HepG2 (cell line): ENCODE measurements around the gene TNFAIP3. TPM values are rescaled to one million over a fixed set of nuclear protein-coding genes. Genes with fewer than 3 reads are reported as not detected.

Experiments used
- ATAC-seq: fragments of 200-7000 bp; cut with Tn5 transposase; 3 replicates; pipeline ENCODE4 v1.9.1; 2020; ENCODE audit warnings: mild to moderate bottlenecking, moderate library complexity
- BruUV-seq: library from RNA; stranded (reverse); fragments of 400-500 nt; replicated peaks from 2 replicates; lab custom pipeline; 2021; lab: Mats Ljungman, UMichigan
- CTCF ChIA-PET: fragments of 300-600 bp; formaldehyde crosslinking; extraction: SDS; loops from one replicate; lab custom pipeline; 2021; ENCODE audit warnings: low total read pairs, inconsistent platforms, low intra/inter-chr PET ratio; lab: Yijun Ruan, JAX
- POLR2A ChIA-PET: fragments of 350-600 bp; sonication (Branson Sonifier 250); formaldehyde crosslinking; loops from one replicate; lab custom pipeline; 2020; ENCODE audit warnings: antibody characterized with exemption, inconsistent platforms; lab: Yijun Ruan, JAX
- DNase-seq: peaks from one replicate; pipeline ENCODE4 v3.0.0-alpha.2; 2015; ENCODE audit warnings: low spot score
- FAIRE-seq: peaks from 3 replicates; lab custom pipeline; 2011; peaks lifted over from hg19 to GRCh38; lab: Jason Lieb, UNC
- H2AFZ ChIP-seq: one replicate; pipeline ENCODE4 v1.6.1; 2011; ENCODE audit warnings: low read length, inconsistent platforms
- H3K27ac ChIP-seq: fragments of 300-600 bp; 3 replicates; pipeline ENCODE4 v1.8.0; 2011; ENCODE audit warnings: mixed run types, mild to moderate bottlenecking, mixed read lengths, low read length, inconsistent platforms; ENCODE audit not compliant: insufficient read depth; ENCODE audit errors: extremely low read length
- H3K27me3 ChIP-seq, 2 experiments: fragments of 200-600 bp in 1 of 2; 2 replicates in 1 of 2; 3 replicates in 1 of 2; pipeline versions ENCODE4 v1.6.0 to v1.8.0; 2011; ENCODE audit warnings: low read length in 2 of 2, mild to moderate bottlenecking in 2 of 2, moderate library complexity in 2 of 2, inconsistent platforms in 1 of 2; ENCODE audit not compliant: insufficient read depth in 2 of 2, control insufficient read depth in 1 of 2
- H3K36me3 ChIP-seq, 2 experiments: fragments of 200-600 bp in 1 of 2; replicated peaks in 1 of 2; 2 replicates in 1 of 2; 3 replicates in 1 of 2; pipeline versions ENCODE4 v1.5.1 to v1.8.0; 2011; ENCODE audit warnings: low read length in 2 of 2, inconsistent platforms in 1 of 2; ENCODE audit not compliant: insufficient read depth in 2 of 2, control insufficient read depth in 1 of 2
- H3K4me1 ChIP-seq: 2 replicates; pipeline ENCODE4 v1.5.1; 2012; ENCODE audit warnings: low read length, inconsistent platforms; ENCODE audit not compliant: insufficient read depth
- H3K4me2 ChIP-seq: 2 replicates; pipeline ENCODE4 v1.6.0; 2011; ENCODE audit warnings: low read depth, low read length, inconsistent platforms
- H3K4me3 ChIP-seq, 3 experiments: fragments of 200-600 bp in 1 of 3; sonication (generic), shearing (Covaris generic) in 1 of 3; replicated peaks in 1 of 3; 2 replicates each; pipeline ENCODE4 v1.5.1; 2011 to 2016; ENCODE audit warnings: low read length in 3 of 3, inconsistent platforms in 2 of 3, low read depth in 2 of 3, mild to moderate bottlenecking in 2 of 3, control low read depth in 1 of 3, mixed read lengths in 1 of 3; ENCODE audit not compliant: insufficient read depth in 1 of 3
- H3K79me2 ChIP-seq: one replicate; pipeline ENCODE4 v1.6.1; 2011; ENCODE audit warnings: low read length, inconsistent platforms; ENCODE audit not compliant: insufficient read depth
- H3K9ac ChIP-seq: 2 replicates; pipeline ENCODE4 v1.6.0; 2011; ENCODE audit warnings: mild to moderate bottlenecking, low read depth, low read length, inconsistent platforms; ENCODE audit not compliant: insufficient read depth
- H3K9me3 ChIP-seq: 2 replicates; pipeline ENCODE4 v1.5.1; 2012; ENCODE audit warnings: mild to moderate bottlenecking, low read length
- H4K20me1 ChIP-seq: 2 replicates; pipeline ENCODE4 v1.6.0; 2011; ENCODE audit warnings: inconsistent platforms, mild to moderate bottlenecking, low read length, moderate library complexity; ENCODE audit not compliant: insufficient read depth
- ATF7 ChIP-seq, 2 experiments: fragments of 450-650 bp in 1 of 2; sonication (generic) in 1 of 2; formaldehyde crosslinking in 1 of 2; IDR thresholded peaks; 2 replicates each; pipeline versions ENCODE4 v1.4.0 to v1.6.1; 2016 to 2020; ENCODE audit warnings: antibody characterized with exemption in 1 of 2, mild to moderate bottlenecking in 1 of 2, missing genetic modification reagents in 1 of 2
- CEBPB ChIP-seq: IDR thresholded peaks from 2 replicates; pipeline ENCODE4 v1.6.1; 2011; ENCODE audit warnings: low read depth, low read length, improper control_type of control experiment, borderline replicate concordance
- CEBPG ChIP-seq: IDR thresholded peaks from 2 replicates; pipeline ENCODE4 v1.6.1; 2016
- FOSL2 ChIP-seq: sonication (generic); formaldehyde crosslinking; IDR thresholded peaks from 2 replicates; pipeline ENCODE4 v1.4.0; 2020; ENCODE audit warnings: missing genetic modification reagents
- GATAD2A ChIP-seq: IDR thresholded peaks from 2 replicates; pipeline ENCODE4 v1.6.1; 2016
- GTF2F1 ChIP-seq: fragments of 150-350 bp; IDR thresholded peaks from 2 replicates; pipeline ENCODE4 v1.6.1; 2014; ENCODE audit warnings: low read length
- KLF11 ChIP-seq: IDR thresholded peaks from 2 replicates; pipeline ENCODE4 v1.6.1; 2016; ENCODE audit warnings: missing compliant biosample characterization
- MBD4 ChIP-seq: IDR thresholded peaks from 2 replicates; pipeline ENCODE4 v1.6.1; 2012; ENCODE audit warnings: low read length, inconsistent platforms, borderline replicate concordance
- RFX5 ChIP-seq: IDR thresholded peaks from 2 replicates; pipeline ENCODE4 v1.6.1; 2011; ENCODE audit warnings: low read depth, low read length, improper control_type of control experiment
- SALL1 ChIP-seq: sonication (generic); formaldehyde crosslinking; IDR thresholded peaks from 2 replicates; pipeline ENCODE4 v1.8.0; 2022; ENCODE audit warnings: mild to moderate bottlenecking, missing genetic modification reagents
- ZNF12 ChIP-seq: sonication (generic); formaldehyde crosslinking; IDR thresholded peaks from 2 replicates; pipeline ENCODE4 v1.5.0; 2020; ENCODE audit warnings: missing genetic modification reagents
- ZNF263 ChIP-seq: sonication (generic); formaldehyde crosslinking; IDR thresholded peaks from 2 replicates; pipeline ENCODE4 v1.4.0; 2020; ENCODE audit warnings: missing genetic modification reagents
- ZNF546 ChIP-seq: sonication (generic); formaldehyde crosslinking; conservative IDR thresholded peaks from 2 replicates; pipeline ENCODE4 v1.8.1; 2023; ENCODE audit warnings: mild to moderate bottlenecking, missing genetic modification reagents
- ZNF644 ChIP-seq: IDR thresholded peaks from 2 replicates; pipeline ENCODE4 v1.6.1; 2016; ENCODE audit warnings: low read depth
- ZNF670 ChIP-seq: sonication (generic); formaldehyde crosslinking; IDR thresholded peaks from 2 replicates; pipeline ENCODE4 v1.8.0; 2022; ENCODE audit warnings: mild to moderate bottlenecking, missing genetic modification reagents, borderline replicate concordance
- WGBS: methylation state at CpG from one replicate; pipeline ENCODE4 v1.1.6; 2017; ENCODE audit warnings: low lambda C conversion rate; 5-methylcytosine and 5-hydroxymethylcytosine counted together
- in situ Hi-C: cut with HindIII; loops from 2 replicates; pipeline ENCODE4 v1.10.0; 2017; ENCODE audit warnings: low pct_unique_long_range_greater_than_20kb; ENCODE audit not compliant: extremely low pct_ligation_motif_present
- intact Hi-C: fragments of 100-400 bp; cut with micrococcal nuclease; formaldehyde crosslinking; loops from one replicate; pipeline ENCODE4 v1.10.0; 2022; ENCODE audit not compliant: unreplicated experiment
- polyA plus RNA-seq, 8 experiments: library from polyadenylated mRNA; depleted of rRNA in 3 of 8; stranded (reverse) in 7 of 8; unstranded in 1 of 8; fragments of >200 nt; fragmentation: Illumina TruSeq in 4 of 8; extraction: Trizol in 4 of 8; gene quantifications; 2 replicates each; pipeline versions ENCODE4 v1.2.1 to v1.2.3, GENCODE V29; 2011 to 2016; ENCODE audit warnings: low read depth in 4 of 8, missing spikeins in 1 of 8, mixed read lengths in 1 of 8; ENCODE audit not compliant: insufficient read depth in 1 of 8
- total RNA-seq, 5 experiments: library from RNA; depleted of rRNA; stranded (reverse); fragments of >200 nt; fragmentation: Illumina TruSeq; extraction: Trizol; gene quantifications; 2 replicates each; pipeline ENCODE4 v1.2.3, GENCODE V29; 2016; ENCODE audit warnings: low read depth in 1 of 5
- TF ChIP-seq, protein P1 (sequence below): IDR thresholded peaks from 2 replicates; pipeline ENCODE4 v1.6.1; 2012; ENCODE audit warnings: low read depth, low read length, improper control_type of control experiment
- TF ChIP-seq, protein P2 (sequence below), 2 experiments: fragments of 450-650 bp in 1 of 2; sonication (generic) in 1 of 2; formaldehyde crosslinking; IDR thresholded peaks; 2 replicates each; pipeline versions ENCODE4 v1.5.0 to v1.8.0; 2020 to 2022; ENCODE audit warnings: mild to moderate bottlenecking in 1 of 2, missing genetic modification reagents in 1 of 2
- TF ChIP-seq, protein P3 (sequence below): sonication (generic); formaldehyde crosslinking; IDR thresholded peaks from 2 replicates; pipeline ENCODE4 v1.4.0; 2020; ENCODE audit warnings: missing genetic modification reagents

The TNFAIP3 gene
- total and polyA plus RNA-seq, 2 of the 13 experiments (the other 11 are each of a cell fraction or from before 2014, with no cell fraction given), result 28.2 to 47.1 TPM

DNA sequence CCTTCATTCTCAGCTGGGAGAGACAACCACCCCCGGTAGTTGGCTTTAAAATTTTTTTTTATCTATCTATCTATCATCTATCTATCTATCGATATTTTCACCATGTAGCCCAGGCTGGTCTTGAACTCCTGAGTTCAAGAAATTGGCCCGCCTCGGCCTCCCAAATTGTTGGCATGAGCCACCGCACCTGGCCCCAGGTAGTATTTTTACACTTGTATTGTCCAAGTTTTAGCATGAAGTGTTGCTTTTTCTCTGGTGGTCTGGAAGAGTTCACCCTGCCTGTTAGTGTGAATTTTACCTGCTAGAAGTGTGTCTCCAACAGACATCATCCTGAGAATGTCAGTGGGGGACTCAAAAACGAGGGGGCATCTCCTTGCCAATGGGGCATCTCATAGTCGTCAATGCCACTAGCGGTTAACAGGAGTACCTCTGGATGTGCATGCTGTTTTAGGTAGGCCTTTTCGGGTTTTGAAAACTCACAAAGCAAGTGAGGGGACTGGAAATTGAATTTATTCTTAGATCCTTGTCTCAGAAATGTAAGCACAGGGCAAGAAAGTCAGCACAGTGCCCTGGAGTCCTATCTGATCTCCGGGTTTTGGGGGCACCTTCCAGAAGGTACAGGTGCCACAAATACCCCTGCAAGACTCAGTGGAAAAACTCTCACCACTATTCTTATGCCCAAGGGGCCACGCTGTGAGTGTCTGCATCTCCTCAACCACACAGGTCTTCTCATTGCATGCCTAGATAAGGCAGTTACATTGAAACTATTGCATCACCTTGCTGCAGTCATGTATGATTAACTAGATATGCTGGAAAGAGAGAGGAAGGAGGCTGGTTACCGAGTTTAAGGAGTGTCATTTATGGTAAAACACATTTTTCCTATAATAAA is 37.1 kb downstream of the TNFAIP3 start:
- CTCF ChIA-PET, result no interaction called here
- H2AFZ ChIP-seq, result no peak overlapping the region

More for the DNA sequence above, 37.1 kb downstream of the TNFAIP3 start:
- H3K27ac ChIP-seq, result no peak overlapping the region
- 55% methylated on average over 12 of the region's 12 CpGs for WGBS
- in situ Hi-C loops (no loop called here), intact Hi-C loops (no loop called here)
- DNase-seq (peak; percentile 30), ATAC-seq (peak; percentile 81), FAIRE-seq (no peak)
- H3K4me3 ChIP-seq, result no peak overlapping the region
- POLR2A ChIA-PET, result no interaction called here
- no peaks in the 10 kb centered on the region for H3K9me3 ChIP-seq
- no peaks in the 10 kb centered on the region for H3K27me3 ChIP-seq
- peaks cover 18% of the 10 kb centered on the region for H3K4me1 ChIP-seq
- H4K20me1 ChIP-seq, result no peaks in the 10 kb centered on the region
- H3K36me3 ChIP-seq, result no peaks in the 10 kb centered on the region
- no peaks in the 10 kb centered on the region for H3K79me2 ChIP-seq
- peak; percentile 18; the same call in 1 of the 2 replicates for TF ChIP-seq SALL1 (CRISPR knock-in tag)
- TF ChIP-seq ZNF670 (CRISPR knock-in tag), result no peak
- peak; percentile 39 for TF ChIP-seq FOSL2 (CRISPR knock-in tag)
- no peak for TF ChIP-seq MBD4
- TF ChIP-seq, protein P1, sequence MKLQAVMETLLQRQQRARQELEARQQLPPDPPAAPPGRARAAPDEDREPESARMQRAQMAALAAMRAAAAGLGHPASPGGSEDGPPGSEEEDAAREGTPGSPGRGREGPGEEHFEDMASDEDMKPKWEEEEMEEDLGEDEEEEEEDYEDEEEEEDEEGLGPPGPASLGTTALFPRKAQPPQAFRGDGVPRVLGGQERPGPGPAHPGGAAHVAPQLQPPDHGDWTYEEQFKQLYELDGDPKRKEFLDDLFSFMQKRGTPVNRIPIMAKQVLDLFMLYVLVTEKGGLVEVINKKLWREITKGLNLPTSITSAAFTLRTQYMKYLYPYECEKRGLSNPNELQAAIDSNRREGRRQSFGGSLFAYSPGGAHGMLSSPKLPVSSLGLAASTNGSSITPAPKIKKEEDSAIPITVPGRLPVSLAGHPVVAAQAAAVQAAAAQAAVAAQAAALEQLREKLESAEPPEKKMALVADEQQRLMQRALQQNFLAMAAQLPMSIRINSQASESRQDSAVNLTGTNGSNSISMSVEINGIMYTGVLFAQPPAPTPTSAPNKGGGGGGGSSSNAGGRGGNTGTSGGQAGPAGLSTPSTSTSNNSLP, result peak; percentile 72; the same call in 1 of the 2 replicates
- TF ChIP-seq, protein P2, sequence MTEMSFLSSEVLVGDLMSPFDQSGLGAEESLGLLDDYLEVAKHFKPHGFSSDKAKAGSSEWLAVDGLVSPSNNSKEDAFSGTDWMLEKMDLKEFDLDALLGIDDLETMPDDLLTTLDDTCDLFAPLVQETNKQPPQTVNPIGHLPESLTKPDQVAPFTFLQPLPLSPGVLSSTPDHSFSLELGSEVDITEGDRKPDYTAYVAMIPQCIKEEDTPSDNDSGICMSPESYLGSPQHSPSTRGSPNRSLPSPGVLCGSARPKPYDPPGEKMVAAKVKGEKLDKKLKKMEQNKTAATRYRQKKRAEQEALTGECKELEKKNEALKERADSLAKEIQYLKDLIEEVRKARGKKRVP (CRISPR knock-in tag; IDR thresholded peaks at IDR 0.05), result peak in 1 of 2 experiments; percentile 97; a peak in 2 of 4 replicates
- no peak for TF ChIP-seq KLF11 (CRISPR knock-in tag)
- TF ChIP-seq GTF2F1, result no peak
- peak; percentile 73; the same call in 1 of the 2 replicates for TF ChIP-seq ZNF644 (CRISPR knock-in tag)
- peak; percentile 66 for TF ChIP-seq GATAD2A (CRISPR knock-in tag)
- TF ChIP-seq ATF7 (IDR thresholded peaks at IDR 0.05), result peak; percentile 37; the same call in 1 of the 2 replicates
- no peak for TF ChIP-seq ATF7 (CRISPR knock-in tag; IDR thresholded peaks at IDR 0.05)
- TF ChIP-seq CEBPB, result peak; percentile 98
- no peak for TF ChIP-seq ZNF263 (CRISPR knock-in tag)
- TF ChIP-seq CEBPG (CRISPR knock-in tag), result peak; percentile 96
- TF ChIP-seq, protein P3, sequence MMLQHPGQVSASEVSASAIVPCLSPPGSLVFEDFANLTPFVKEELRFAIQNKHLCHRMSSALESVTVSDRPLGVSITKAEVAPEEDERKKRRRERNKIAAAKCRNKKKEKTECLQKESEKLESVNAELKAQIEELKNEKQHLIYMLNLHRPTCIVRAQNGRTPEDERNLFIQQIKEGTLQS, result peak; percentile 71
- TF ChIP-seq ZNF12 (CRISPR knock-in tag), result peak; percentile 22; the same call in 1 of the 2 replicates
- no peak for TF ChIP-seq RFX5
- no peak for TF ChIP-seq ZNF546 (CRISPR knock-in tag)
- H3K4me2 ChIP-seq, result no peak overlapping the region; the same call in 1 of the 2 replicates
- BruUV-seq, result no TSS peak
- H3K9ac ChIP-seq, result no peak overlapping the region
